ENCODE data around the gene MAN2B1.
"Not testable (repeated sequence)": the region's sequence is repeated elsewhere in the genome, so short reads cannot be mapped to it uniquely, and the experiment has no call there.

Gene MAN2B1

DNA sequence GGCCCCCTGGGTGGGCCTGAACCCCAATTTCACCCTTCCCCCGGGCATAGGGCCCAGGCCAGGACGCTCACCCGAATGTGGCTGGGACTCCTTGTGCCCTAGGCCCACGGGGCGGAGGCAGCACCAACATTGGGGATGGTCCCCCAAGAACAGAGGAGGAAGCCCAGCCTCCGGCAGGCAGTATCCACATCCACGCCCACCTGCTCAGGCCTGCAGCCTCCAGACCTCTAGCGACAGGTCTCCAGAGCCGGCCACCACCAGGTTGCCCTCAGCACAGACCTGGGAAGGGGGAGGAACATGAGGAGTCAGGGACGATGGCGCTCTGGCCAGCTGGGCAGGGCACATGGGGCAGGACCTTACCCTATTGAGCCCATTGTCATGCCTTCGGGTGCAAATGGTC lies 22.5 kb upstream of the MAN2B1 start:
- no peak for DNase-seq (ENCODE audit: low read depth)

DNA sequence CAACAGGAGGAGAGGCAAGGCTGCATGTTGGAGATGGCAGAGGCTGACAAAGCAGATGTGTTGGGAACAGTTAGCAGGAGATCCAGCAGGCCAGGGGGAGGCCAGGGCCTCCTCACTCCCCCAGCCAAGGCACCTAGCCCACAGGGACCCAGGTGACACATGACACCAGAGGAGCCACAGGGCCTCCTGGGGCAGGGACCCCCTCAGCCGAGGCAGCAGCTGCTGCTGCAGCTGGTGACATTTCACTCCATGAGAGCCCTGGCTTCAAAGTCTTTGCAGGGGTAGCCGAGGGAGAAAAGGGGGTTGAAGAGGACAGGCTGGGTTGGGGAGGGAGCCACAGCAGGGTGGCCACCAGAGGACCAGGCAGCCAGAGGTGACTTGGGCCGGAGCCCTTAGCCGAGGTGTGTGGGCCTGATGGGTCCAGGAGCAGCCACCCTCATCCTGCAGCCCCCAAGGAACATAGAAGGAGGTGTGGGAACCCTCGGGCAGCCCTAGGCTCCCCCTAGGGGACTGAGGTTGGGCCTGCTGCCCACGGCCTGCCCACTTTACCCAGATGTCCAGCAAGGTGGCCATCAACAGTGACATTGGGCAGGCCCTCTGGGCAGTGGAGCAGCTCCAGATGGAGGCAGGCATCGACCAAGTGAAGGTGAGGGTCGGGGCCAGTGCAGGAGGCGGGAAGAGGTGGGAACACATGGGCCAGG lies 21.1 kb upstream of the MAN2B1 start, which contains the start of gene GNG14:
Gene GNG14, plus strand, starts transcription at position 503 of the 701 bp plus-strand sequence. Its CDS starts 51 bp downstream, at position 554.
- DNase-seq (ENCODE audit: low read depth), result no peak

DNA sequence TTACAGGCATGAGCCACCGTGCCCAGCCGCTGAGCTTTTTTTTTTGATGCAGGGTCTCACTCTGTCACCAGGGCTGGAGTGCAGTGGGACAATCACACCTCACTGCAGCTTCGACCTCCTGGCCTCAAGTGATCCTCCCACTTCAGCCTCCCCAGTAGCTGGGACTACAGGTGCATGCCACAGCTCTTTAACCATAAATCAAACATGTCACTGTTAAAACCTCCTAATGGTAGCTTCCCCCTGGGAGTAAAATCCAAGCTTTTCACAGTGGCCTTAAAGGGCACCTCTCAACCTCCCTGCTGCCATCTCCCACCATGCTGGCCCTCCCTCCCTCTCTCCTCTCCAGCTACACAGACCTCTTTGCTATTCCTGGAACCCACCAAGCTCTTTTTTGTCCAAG lies 19.3 kb upstream of the MAN2B1 start:
- no peak for DNase-seq (ENCODE audit: low read depth)

DNA sequence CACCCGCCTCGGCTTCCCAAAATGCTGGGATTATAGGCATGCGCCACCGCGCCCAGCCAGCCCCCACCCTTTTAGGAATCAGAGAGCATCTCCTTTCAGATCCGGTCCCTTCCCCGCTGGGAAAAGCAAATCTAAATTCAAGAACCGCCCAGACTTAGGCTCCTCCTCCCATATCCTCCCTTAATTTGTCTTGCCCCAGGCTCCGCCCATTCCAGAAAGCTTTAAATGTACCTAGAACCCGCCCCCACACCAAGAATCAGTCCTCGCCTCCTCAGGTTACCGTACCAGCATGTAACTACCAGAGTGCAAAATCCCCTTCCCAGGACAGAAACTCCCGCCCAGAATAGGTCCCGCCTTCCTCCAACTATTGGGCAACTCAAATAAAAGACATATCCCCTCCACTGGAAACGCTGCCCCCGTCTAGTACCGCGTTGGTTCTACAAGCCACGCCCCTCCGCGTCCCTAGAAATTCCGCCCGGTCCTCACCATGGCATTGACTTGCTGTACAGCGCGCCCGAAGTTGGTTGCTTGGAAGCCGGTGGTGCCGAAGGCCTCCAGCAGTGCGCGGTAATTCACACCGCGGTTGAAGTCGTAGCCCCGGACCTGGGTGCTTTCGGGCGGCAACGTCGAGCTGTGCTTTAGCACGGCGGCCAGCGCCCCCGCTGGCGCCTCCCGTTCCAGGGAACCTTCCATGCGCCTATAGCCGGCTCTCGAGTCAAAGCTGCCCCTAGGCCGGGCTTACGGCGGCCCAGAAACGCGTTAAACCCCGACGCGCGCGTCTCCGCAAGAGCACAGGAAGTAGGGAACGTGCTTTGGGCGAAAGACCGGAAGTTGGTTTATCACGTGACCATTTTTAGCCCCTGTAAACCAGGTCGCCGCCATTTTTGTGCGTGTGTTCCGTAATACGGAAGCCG lies 14.8 kb upstream of the MAN2B1 start, which contains the start of gene DHPS:
Gene DHPS, minus strand, starts transcription at position 807 of the 914 bp plus-strand sequence. Its CDS starts 114 bp downstream, at position 693.
- DNase-seq (ENCODE audit: low read depth), result peak; percentile 89

DNA sequence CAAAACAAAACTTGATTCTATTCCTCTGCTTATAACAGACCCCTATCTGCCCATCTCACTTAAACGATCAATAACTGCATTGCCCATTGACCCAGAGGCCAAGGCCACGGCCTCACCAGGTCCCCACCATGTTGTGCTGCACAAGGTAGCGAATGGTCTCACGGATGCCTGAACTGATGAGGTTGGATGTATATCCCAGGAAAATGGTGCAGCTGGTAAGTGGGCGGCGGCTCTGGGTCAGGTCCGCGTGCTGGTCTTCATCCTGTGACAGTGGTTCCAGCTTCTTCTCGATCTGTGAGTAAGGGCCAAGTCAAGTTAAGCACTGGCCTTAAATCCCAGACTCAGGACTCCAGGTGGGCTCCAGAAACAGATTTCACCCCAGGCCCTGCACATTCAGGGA lies 13.5 kb upstream of the MAN2B1 start:
- no peak for DNase-seq (ENCODE audit: low read depth)

DNA sequence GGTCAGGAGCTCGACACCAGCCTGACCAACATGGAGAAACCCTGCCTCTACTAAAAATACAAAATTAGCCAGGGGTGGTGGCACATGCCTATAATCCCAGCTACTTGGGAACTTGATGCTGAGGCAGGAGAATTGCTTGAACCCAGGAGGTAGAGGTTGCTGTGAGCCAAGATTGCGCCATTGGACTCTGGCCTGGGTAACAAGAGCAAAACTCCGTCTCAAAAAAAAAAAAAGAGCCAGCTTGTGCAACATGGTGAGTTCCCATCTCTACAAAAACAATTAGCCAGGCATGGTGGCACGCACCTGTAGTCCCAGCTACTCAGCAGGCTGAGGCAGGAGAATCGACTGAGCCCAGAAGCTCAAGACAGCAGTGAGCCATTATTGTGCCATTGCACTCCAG lies 11.5 kb upstream of the MAN2B1 start:
- not testable (repeated sequence) for DNase-seq (ENCODE audit: low read depth)

DNA sequence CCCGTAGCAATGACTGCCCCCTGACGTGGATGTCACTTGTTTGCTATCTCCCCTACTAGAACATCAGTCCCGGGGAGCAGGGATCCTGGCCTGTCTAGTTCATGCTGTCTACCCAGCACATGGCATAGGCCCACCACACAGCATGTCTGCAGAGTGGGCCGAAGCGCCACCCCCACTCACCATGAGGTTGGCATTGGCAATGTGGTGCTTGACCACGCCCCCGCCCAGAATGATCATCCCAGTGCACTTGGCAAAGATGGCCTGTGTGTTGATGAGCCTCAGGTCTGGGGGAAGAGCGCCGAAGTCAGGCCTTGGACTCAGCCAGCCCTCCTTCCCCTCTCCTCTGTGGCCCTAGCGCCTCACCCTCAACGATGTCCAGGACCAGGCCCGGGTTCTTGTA lies 10.4 kb upstream of the MAN2B1 start:
- no peak for DNase-seq (ENCODE audit: low read depth)

DNA sequence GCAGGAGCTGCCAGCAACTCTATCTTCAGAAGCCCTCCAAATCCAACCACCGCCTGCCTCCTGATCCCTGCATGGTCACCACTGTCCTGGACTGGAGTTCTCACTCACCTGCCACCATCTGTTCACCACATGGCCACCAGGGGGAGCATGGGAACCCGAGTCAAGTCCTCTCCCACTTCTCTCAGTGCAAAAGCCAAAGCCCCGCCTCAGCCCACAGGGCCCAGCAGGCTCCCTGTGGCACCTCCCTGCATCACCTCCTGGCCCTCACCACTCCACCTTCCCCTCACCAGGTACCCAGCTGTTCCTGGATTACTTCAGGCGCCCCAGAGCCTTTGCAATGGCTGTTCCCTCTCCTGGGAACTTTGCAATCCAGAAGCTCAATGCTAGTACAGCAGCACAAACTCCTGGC lies 9.8 kb upstream of the MAN2B1 start:
- DNase-seq (ENCODE audit: low read depth), result peak; percentile 77

DNA sequence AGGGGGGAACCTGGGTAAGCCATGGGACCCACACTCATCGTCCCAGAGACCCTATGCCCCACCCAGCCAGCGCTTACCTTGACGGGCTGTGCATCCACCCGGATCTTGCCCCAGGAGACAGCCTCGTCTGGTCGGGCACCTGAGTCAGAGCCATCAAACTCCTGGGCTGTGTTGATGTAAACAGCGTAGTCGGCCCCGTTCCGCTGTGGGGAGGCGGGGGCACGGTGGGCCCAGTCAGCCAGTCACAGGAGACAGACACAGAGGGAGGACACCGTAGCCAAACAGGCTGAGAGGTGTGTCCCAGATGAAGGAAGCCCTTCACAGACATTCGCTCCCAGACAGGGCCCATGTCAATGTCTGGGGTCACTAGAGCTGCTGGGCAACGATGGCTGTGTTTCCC lies 9.4 kb upstream of the MAN2B1 start:
- no peak for DNase-seq (ENCODE audit: low read depth)

DNA sequence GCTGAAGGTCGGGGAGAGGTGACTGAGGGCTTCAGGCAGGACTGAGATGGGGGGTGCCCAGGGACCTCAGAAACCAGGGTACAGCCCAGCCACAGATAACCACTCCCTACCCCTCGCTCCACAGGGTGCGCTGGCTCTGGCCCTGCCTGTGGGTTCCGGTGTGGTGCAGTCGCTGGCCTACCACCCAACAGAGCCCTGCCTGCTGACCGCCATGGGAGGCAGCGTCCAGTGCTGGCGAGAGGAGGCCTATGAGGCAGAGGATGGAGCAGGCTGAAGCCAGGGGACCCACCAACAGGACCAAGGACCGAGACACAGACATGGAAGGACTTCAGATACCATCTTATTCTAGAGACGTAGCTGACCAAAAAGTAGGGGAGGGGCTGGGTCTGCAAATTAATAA lies 8.9 kb upstream of the MAN2B1 start:
- DNase-seq (ENCODE audit: low read depth), result no peak

DNA sequence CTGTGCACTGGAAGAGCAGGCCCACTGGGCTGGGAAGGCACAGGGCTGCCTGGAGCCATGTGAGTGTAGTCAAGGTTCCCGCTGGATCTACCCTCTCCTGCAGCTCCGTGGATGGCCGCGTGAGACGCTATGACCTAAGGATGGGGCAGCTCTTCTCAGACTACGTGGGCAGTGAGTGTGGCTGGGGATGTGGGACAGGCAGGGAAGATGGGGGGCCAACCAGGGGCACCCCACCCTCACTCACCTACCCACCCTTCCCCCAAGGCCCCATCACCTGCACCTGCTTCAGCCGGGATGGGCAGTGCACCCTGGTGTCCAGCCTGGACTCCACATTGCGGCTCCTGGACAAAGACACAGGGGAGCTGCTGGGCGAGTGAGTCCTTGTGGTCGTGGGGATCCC lies 6.2 kb upstream of the MAN2B1 start:
- no peak for DNase-seq (ENCODE audit: low read depth)

DNA sequence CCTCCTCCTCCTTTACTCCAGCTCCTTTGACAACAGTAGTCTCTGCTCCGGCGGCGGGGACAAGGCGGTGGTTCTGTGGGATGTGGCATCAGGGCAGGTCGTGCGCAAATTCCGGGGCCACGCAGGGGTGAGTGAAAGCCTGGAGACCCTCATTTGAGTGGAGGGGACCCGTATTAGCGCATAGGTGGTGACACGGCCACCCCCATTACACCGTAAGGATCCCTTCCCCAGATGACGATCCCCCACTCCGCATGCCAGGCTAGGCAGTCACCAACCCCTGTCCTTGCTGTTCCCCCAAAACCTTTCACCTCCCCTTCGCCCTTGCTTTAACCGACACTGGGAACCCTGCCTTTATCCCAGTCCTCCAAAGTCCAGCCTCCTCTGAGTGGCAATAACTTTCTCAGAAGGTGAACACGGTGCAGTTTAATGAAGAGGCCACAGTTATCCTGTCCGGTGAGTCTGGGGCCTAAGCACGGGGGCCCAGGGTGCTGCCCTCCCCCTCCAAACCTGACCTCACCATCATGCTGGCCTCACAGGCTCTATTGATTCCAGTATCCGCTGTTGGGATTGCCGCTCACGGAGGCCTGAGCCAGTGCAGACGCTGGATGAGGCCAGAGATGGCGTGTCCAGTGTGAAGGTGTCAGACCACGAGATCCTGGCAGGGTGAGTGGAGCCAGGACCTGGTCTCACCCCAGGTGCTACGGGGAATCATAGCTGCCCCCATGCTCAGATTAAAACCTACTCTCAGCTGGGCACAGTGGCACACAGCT lies 3.8 kb upstream of the MAN2B1 start:
- no peak for DNase-seq (ENCODE audit: low read depth)

DNA sequence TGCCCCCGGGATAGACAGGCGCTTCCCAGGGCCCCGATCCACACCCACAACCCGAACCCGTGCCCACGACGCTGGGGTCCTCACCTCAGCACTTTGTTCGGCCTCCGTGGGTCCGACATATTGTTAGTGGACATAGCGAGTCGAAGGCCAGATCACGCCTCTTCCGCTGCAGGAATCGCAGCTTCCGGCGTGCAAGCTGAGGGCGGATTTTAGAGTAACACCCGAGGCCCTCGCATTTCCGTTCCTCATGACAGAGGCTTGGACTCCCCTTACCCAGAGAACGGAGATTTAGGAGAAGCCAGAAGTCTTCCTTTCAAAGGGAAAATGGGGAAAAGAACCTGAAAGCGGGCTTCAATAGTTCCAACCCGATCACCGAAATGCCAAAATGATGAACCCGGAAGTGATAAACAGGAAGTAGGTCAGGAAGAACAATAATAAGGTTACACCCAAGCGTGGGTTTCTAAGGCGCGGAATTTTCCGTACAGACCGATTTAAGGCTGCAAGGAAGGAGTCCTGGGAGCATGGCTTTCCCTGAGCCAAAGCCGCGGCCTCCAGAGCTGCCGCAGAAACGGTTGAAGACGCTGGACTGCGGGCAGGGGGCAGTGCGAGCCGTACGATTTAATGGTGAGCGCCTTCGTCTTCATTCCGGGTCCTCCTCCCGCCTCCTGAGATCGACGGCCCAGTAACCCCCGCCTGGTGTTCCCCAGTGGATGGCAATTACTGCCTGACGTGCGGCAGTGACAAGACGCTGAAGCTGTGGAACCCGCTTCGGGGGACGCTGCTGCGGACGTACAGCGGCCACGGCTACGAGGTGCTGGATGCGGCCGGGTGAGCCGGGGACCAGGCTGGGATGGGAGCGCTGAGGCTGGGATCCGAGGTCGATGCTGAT lies 3.0 kb upstream of the MAN2B1 start:
- DNase-seq (ENCODE audit: low read depth), result peak; percentile 56

DNA sequence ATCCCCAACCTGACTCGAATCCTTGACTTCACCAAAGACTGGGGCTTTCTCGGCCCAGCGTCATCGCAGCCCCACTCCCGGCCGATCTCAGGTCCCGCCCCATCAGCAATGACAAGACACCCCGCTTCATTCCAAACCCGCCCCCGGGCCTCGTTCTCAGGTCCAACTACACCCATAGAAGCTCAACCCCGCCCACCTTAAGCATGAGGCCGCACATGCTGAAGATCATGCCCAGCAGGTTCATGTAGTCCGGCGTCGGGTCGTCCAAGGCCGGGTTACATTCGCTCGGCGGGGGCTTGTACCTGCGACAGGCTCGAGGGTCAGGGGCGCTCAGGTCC lies 2.4 kb upstream of the MAN2B1 start:
- peak; percentile 57 for DNase-seq (ENCODE audit: low read depth)

DNA sequence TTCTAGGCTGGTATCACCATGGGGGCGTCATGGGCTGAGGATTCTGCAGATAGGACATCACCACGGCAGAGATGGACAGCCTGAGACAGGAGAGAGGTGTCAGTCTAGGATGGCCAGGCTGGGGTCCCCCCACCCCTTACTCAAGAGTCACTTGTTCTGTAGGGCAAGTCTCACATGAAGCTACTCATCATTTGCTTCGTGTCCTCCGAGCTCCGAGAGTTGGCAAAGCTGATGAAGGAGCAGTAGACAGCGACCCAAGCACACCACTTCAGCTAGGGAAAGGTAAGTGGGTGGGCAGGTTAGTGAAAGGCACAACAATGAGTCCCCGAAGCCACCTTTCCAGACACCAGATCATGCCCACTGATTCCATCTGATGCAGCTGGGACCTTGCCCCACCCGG lies 1.8 kb upstream of the MAN2B1 start:
- no peak for DNase-seq (ENCODE audit: low read depth)

DNA sequence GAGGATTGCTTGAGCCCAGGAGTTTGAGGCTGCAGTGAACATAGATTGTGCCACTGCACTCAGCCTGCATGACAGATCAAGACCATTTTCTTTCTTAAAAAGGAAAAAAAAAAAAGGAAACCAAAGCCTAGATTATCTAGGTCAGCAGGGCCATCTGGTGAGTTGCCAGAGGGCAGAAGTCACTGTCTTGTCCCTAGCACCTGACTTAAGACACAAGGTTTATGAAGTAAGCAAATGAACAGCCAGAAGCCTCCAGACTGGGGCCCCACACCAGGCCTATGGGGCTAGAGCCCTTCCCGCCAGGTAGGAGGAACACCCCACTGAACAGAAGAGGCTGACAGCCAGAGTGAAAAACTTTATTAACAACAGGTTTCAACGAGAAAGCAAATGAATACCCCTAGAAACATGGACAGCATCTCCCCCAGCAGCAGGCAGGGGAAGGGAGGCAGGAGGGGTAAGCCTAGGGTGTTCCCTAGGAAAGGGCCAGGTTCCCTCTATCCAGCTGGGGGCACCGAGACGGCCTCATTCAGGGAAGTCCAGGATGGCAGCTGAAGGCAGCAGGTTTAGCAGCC lies 1.3 kb upstream of the MAN2B1 start:
- DNase-seq (ENCODE audit: low read depth), result no peak

DNA sequence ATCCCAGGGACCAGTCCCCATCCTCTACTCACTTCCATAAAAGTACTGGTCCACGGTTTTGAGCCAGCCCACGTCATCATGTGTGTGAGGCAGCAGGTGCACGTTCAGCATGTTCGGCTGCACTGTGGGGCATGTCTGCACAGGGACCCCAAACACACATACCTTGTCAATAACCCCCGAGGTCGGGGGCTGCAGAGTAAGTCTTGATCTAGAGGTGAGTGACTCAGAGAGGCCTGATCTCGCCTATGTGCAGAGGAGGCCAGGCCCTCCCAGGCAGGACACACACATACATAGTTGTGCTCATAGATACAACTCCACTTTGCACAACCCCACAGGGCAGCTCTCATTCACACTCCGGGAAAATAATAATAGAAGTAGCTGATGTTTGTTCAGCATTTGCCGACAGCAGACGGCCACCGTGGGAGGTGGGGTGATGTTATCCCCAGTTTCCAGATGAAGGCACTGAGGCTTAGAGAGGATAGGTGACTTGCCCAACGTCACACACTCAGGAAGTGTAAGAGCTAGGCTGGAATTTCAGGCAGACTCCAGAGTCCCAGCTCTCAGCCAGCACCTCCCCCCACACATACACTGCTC lies 774 bp downstream of the MAN2B1 start:
- DNase-seq (ENCODE audit: low read depth), result no peak

DNA sequence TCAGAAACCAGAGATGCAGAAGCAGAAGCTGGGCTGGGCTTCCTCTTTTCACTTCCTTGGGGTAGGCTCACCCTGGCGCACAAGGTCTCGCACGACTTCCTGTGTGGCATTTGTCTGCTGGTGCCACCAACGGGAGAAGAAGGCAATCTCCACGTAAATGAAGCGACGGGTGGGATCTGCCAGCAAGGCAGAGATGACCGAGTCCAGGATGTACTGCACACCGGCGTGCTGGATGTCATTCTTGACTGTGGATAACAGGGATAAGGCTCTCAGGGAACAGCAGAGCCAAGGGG lies 1.3 kb downstream of the MAN2B1 start:
- no peak for DNase-seq (ENCODE audit: low read depth)

DNA sequence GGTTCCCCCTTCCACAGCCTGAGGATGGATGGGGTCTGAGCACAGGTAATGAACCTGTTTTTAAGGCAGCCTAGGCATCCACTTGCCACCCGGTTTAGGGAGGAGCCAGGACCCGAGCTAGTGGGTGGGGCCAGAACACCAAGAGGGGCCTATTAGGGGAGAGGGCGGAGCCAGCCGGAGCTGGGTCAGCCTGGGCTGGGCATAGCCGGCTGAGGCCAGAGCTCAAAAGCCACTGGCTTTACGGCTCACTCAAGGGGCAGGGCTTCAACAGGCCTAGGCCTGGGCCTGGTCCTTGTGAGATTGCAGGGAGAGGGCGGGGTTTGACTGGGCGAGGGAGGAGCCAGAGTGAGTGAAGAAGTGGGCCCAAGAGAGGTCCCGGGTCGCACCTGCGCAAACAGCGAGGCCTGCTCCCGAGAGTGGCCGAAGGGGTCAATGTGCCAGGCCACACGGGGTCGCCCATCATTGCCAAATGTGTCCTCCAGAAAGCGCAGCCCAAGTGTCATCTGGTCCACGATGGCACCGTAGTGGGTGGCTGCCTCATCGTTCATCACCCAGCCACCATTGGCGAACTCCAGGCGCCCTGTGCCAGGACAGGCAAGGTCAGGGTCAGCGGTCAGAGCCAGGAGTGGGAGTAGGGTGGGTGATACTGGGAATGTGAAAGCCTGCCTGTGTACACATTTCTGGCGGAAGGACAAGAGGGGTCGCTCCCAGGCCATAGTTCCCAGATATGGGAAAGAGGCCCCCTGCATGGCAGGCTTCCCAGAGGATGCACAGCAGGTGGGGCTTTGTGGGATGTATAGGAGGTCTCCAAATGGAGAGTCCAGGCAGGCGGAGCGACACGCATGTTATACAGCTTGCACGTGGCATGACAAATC lies 1.9 kb downstream of the MAN2B1 start:
- no peak for DNase-seq (ENCODE audit: low read depth)

DNA sequence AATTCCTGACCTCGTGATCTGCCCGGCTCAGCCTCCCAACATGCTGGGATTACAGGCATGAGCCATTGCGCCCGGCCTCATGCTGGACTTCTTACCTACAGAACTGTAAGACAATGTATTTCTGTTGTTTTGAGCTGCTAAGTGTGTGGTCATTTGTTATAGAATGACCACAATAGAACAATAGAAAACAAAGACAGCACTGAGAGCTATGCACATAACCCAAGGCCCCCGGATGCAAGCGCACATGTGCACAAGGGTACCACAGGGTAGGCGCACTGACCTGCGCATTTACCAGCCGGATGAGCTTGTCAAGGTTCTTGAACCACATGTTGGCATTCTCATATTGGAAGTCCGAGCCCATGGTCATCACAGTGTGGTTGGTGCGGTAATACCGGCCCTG lies 5.6 kb downstream of the MAN2B1 start:
- DNase-seq (ENCODE audit: low read depth), result no peak
